C4-2B (cell line): ENCODE results near the gene DIDO1.

Experiments used
- H3K27ac ChIP-seq: fragments of 450-650 bp; 2 replicates; pipeline ENCODE4 v1.5.1; 2017
- CTCF ChIP-seq: fragments of 450-650 bp; conservative IDR thresholded peaks from 2 replicates; pipeline ENCODE4 v1.5.1; 2017; ENCODE audit warnings: mild to moderate bottlenecking
- ZFX ChIP-seq: fragments of 450-650 bp; IDR thresholded peaks from 2 replicates; pipeline ENCODE4 v1.6.1; 2017

DIDO1 gene

GRCh38 chr20:62885046-62885895 is 41.0 kb downstream of the DIDO1 start:
- no peak overlapping the region for H3K27ac ChIP-seq

GRCh38 chr20:62884556-62884955 is 41.7 kb downstream of the DIDO1 start:
- no peak overlapping the region for H3K27ac ChIP-seq

More at GRCh38 chr20:62885046-62885895, 41.0 kb downstream of the DIDO1 start:
- TF ChIP-seq CTCF, result no peak
- TF ChIP-seq ZFX, result no peak

GRCh38 chr20:62882426-62882825 is 43.9 kb downstream of the DIDO1 start:
- TF ChIP-seq ZFX (no peak), CTCF (no peak)

More at GRCh38 chr20:62884556-62884955, 41.7 kb downstream of the DIDO1 start:
- TF ChIP-seq ZFX, result no peak

GRCh38 chr20:62881662-62882395 is 44.5 kb downstream of the DIDO1 start:
- no peak overlapping the region for H3K27ac ChIP-seq
- TF ChIP-seq ZFX (no peak), CTCF (no peak)

More at GRCh38 chr20:62882426-62882825, 43.9 kb downstream of the DIDO1 start:
- H3K27ac ChIP-seq, result no peak overlapping the region

- H3K27ac ChIP-seq, result no peak overlapping the region
- no peak for TF ChIP-seq CTCF
- no peak for TF ChIP-seq ZFX
Observed at GRCh38 chr20:62880935-62881661, 45.2 kb downstream of the DIDO1 start.

- no peak overlapping the region for H3K27ac ChIP-seq
- TF ChIP-seq CTCF, result no peak
- no peak for TF ChIP-seq ZFX
Observed at GRCh38 chr20:62880147-62880934, 46.0 kb downstream of the DIDO1 start.
